OCI-LY3 (cell line): ENCODE measurements around the gene KDM7A.

Experiments used
- CTCF ChIP-seq: fragments of 200-600, 300-600 bp; sonication (generic); IDR thresholded peaks from 2 replicates; pipeline ENCODE4 v1.5.1; 2014; ENCODE audit warnings: antibody characterized with exemption, low read length, low read depth
- EZH2phosphoT487 ChIP-seq: fragments of 200-600 bp; shearing (Covaris generic); IDR thresholded peaks from 2 replicates; pipeline ENCODE4 v1.6.1; 2018; ENCODE audit warnings: antibody characterized with exemption, mixed run types, low read depth

GRCh38 chr7:140096459-140096858 is 80.3 kb downstream of the KDM7A start:
- TF ChIP-seq CTCF (no peak), EZH2phosphoT487 (no peak)
